GM12891 (cell line): ENCODE results near the gene ST14.

Source experiments
- PAX5 ChIP-seq: IDR thresholded peaks from 2 replicates; pipeline ENCODE4 v1.6.1; 2011; ENCODE audit warnings: low read length, moderate library complexity, mild to moderate bottlenecking; ENCODE audit not compliant: insufficient read depth, severe bottlenecking
- POLR2A ChIP-seq: IDR thresholded peaks from 2 replicates; pipeline ENCODE4 v1.6.1; 2011; ENCODE audit warnings: low read depth, low read length, control low read depth
- POLR2AphosphoS5 ChIP-seq: IDR thresholded peaks from 2 replicates; pipeline ENCODE4 v1.6.1; 2011; ENCODE audit warnings: low read depth, low read length, control low read depth
- POU2F2 ChIP-seq: IDR thresholded peaks from 2 replicates; pipeline ENCODE4 v1.6.1; 2011; ENCODE audit warnings: low read depth, mild to moderate bottlenecking, control low read depth, low read length, moderate library complexity
- SPI1 ChIP-seq: IDR thresholded peaks from 2 replicates; pipeline ENCODE4 v1.6.1; 2011; ENCODE audit warnings: low read depth, low read length, control low read depth
- TAF1 ChIP-seq: IDR thresholded peaks from 2 replicates; pipeline ENCODE4 v1.6.1; 2011; ENCODE audit warnings: low read depth, low read length, control low read depth

GRCh38 chr11:130145311-130145812 is 14.2 kb upstream of the ST14 start:
- TF ChIP-seq PAX5 (no peak), POLR2A (no peak), SPI1 (no peak), POLR2AphosphoS5 (no peak), TAF1 (no peak), POU2F2 (no peak)
